DMS153 (cell line): ENCODE data around the gene ADAP1.

Experiments used
- DNase-seq: peaks from one replicate; lab custom pipeline; 2025; lab: John Stamatoyannopoulos, UW

The ADAP1 gene

GRCh38 chr7:894927-895450, 59.5 kb downstream of the ADAP1 start:
- no peak for DNase-seq

GRCh38 chr7:894164-894867, 60.2 kb downstream of the ADAP1 start:
- DNase-seq: no peak

DNA sequence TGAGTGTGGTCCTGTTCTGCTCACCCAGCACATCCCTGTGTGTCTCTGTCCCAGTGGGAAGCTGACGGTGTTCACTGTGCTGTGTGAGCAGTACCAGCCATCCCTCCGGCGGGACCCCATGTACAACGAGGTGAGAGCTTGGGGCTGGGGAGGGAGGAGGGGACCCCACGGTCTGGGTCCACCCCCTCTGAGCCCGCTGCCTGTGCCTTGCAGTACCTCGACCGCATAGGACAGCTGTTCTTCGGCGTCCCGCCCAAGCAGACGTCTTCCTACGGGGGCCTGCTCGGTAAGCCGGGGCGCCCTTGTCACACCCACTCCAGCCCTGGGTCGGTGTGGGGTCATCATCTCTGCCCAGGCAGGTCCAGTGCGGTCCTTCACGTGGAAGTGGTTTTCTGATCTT, 60.8 kb downstream of the ADAP1 start:
- DNase-seq: no peak

DNA sequence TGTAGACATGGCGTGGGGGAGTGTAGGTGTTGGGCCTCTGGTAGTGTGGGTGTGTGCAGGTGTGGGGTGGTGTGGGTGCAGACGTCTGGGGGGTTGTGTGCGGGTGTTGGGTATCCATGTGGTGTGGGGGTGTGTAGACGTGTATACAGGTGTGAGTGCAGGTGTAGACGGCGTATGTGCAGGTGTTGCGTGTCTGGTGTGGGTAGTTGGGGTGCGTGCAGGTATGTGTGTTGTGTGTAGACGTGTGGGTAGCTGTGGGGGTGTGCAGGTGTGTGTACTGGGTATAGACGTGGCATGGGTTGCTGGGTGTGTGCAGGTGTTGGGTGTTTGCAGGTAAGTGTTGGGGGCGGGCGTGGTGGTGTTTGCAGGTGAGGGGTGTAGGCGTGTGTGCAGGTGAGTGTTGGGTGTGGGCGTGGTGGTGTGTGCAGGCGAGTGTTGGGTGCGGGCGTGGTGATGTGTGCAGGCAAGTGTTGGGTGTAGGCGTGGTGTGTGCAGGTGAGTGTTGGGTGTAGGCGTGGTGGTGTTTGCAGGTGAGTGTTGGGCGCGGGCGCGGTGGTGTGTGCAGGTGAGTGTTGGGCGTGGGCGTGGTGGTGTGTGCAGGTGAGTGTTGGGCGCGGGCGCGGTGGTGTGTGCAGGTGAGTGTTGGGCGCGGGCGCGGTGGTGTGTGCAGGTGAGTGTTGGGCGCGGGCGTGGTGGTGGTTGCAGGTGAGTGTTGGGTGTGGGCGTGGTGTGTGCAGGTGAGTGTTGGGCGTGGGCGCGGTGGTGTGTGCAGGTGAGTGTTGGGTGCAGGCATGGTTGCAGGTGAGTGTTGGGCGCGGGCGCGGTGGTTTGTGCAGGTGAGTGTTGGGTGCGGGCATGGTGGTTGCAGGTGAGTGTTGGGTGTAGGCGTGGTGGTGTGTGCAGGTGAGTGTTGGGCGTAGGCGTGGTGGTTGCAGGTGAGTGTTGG, 61.6 kb downstream of the ADAP1 start:
- no peak for DNase-seq

GRCh38 chr7:891805-892204, 62.7 kb downstream of the ADAP1 start:
- DNase-seq: no peak

DNA sequence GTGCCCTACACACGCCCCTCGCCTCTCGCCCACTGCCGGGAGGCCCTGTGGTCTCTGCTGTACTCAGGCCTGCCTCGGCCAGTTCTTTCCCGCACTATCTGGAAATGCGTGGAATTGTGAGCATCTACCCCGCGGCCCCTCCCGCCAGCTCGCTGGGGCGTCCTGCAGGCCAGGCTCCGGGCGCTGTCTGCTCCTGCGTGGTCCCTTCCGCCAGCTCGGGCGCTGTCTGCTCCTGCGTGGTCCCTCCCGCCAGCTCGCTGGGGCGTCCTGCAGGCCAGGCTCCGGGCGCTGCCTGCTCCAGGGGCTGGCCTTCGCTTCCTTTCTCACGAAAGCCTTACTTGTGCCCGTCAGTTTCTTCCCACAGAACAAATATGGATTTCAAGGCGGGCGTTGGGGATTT, 63.2 kb downstream of the ADAP1 start:
- no peak for DNase-seq

- DNase-seq: no peak
Measured at GRCh38 chr7:890868-891267, 63.6 kb downstream of the ADAP1 start.

GRCh38 chr7:889391-889790, 65.1 kb downstream of the ADAP1 start:
- no peak for DNase-seq

- no peak for DNase-seq
Measured at GRCh38 chr7:889025-889390, 65.5 kb downstream of the ADAP1 start.

DNA sequence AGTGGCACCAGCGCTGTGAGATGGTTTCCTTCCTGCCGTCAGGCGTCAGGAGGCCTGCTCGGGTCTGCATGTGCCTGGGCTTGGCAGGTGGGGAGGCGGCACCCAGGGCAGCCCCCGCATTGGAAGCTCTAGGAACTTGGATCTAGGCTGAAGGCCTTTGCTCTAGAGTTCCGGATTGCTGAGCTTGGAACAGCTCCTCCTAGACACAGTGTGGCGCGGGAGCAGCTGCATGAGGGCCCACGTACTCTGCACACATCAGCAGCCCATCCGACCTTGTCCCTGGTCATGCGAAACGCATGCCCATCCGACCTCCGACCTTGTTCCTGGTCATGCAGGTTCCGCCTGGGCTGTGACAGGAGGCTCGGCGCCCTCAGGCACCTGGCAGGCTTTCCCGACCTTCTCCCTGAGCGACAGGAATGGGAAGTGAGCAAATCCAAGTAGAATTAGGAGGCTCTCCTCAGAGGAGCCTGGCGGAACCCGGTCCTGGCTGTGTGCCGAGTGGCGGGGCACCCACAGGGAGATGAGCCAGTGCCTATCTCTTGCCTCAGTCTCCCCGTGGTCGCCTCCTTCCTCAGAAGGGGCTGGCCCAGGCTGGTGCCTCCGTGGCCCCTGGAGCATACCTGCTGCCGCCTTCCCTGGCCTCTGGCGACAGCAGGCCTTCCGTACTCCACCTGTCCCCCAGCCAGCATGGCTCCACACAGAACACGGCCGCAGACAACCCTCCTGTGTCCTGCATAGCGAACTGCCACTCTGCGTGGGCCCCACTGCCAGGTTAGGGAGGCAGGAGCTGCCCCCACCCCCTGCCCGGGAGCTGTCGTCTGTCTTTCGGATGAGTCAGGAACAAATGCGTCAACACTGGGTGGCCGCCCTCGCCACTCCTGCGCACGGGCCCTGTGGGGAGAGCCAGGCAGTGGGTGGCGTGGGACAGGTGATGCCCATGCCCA, 66.1 kb downstream of the ADAP1 start:
- DNase-seq: no peak

DNA sequence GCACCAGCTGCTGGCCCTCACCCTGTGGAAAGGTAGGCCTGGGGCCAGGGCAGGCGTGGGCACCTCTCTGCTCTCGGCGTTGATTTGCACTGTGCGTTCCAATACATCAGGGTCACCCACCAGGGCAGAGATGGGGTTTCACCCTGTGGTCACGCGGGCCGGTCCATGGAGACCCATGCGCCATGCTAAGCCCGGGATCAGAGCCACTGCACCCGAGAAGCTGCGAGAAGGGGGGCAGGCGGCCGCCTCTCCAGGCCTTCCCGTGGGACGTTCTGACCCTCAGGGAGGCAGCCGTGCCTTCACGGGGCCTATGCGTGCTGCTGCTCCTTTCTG, 67.0 kb downstream of the ADAP1 start:
- no peak for DNase-seq

GRCh38 chr7:886626-887487, 67.6 kb downstream of the ADAP1 start:
- DNase-seq: no peak

DNA sequence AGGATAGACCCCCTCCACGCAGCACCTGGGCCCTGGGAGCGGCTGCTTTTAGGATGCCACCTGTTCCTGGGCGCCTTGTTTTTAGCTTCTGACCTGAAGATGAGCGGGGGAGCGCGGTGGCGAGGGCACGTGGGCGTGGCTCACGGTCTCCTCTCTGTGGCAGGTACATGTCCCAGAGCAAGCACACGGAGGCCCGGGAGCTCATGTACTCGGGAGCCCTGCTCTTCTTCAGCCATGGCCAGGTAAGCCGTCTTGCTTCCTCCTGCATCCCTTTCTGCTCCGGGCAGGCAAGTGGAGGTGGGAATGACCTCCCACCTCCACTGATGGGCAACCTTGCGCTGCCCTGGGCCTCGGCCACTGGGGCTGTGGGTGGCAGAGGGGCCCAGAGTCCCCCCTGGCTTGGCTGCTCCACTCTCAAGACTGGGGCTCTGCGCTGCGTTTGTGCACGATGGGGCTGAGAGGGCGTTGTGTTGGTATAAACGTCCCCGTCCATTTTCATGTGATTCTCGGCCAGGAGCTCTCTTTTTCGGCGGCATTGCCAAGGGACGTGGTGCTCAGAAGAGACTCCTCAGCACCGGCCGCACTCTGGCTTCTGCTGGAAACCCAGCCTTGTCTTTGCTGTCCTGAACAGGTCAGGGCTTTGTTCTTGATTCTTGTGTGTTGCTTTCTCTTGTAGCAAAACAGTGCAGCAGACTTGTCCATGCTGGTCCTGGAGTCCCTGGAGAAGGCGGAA, 68.4 kb downstream of the ADAP1 start:
- no peak for DNase-seq

- DNase-seq: no peak
Measured at GRCh38 chr7:885261-885892, 69.1 kb downstream of the ADAP1 start.

- DNase-seq: no peak
Measured at GRCh38 chr7:884191-885003, 70.1 kb downstream of the ADAP1 start.

DNA sequence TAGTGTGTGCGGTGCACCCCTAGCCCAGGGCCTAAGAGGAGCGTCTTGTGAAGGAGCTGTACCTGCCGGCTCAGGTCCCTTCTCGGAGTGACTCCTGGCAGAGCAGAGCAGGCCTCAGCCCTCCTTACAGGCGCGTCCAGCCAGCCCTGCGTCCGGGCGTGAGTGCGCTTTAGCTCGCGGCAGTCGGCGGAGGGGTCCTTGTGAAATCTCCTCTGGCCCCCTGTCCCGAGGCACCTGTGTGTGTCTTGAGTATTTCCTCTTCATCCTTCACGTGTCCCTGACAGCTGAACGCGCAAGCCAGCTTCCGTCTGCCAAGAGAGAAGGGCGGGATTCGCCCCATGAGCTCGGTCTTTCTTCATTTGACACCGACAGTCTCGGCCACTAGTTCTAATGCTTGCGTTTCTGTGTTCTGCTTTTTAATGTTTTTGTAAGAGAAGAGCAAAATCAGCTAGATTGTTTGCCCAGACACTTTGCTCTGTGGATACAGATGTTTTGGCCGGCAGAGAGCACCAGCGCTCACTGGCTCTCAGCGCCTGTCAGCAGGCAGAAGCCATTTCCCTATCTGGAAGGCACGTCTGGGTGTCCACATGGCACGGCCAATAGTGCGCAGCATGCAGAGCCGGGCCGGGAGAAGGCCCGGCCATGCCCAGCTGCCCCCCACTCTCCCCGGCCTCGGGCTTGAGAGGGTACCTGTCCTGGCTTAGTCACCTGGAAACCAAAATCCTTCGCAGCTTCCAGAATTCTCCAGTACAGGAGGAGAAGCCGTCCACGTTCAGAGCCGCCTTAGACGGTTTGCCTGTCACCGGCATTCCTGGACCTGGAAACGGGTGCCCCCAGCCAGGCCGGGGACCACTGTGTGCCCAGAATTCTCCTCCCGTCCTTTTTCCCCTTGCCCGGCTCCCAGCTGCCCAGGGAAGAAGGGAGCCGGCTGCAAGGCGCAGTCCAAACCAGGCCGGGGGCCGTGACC, 71.1 kb downstream of the ADAP1 start:
- no peak for DNase-seq

GRCh38 chr7:882336-883035, 72.0 kb downstream of the ADAP1 start:
- DNase-seq: no peak
